HG03442 (cell line): ENCODE data around the gene SPATA31D4.

ENCODE experiments used
- ATAC-seq: cut with Tn5 transposase; IDR thresholded peaks from one replicate; pipeline ENCODE4 v1.9.1; 2021; ENCODE audit warnings: mild to moderate bottlenecking, moderate library complexity; ENCODE audit not compliant: unreplicated experiment

SPATA31D4 gene

DNA sequence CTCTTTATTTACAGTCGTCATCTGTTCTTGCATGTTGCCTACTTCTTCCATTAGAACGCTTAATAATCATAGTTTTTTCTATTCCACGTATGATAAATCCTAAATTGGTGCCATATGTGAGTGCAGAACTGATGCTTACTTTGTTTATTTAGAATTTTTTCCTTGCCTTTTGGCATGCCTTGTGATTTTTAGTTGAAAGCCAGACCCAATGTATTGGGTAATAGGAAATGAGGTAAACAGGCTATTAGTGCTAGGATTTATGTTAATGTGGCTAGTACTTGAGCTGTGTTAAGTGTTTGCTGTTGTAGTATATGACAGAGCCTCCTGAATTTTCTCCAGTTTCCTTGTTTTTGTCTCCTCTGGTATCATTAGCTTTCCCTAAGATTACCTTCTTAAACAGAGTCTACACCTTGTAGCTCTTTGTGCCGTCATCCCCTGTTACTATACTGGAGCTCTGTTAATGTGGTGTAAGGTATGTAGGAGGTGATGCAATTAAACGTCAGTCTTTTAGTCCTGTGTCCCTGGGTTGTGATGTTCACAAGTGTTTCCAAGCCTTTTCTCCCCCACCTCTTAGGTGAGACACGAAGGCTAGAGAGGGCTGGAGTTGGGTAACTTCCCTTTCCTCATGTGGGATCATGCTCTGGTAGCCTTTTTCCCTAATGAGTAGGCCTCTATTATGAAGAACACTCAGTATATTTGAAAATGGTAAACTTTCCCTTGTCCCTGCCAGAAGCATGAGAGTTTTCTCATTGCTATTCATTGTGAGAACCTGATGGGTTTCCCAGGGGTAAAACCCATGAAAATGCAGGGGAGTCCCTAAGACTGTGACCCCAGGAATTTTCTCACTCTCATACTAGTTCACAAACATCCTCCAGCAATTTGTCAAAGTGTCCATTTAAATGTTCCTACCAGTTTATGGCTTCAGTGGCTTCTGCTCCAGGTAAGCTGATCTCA is 36.3 kb downstream of the SPATA31D4 start:
- ATAC-seq, result no peak

DNA sequence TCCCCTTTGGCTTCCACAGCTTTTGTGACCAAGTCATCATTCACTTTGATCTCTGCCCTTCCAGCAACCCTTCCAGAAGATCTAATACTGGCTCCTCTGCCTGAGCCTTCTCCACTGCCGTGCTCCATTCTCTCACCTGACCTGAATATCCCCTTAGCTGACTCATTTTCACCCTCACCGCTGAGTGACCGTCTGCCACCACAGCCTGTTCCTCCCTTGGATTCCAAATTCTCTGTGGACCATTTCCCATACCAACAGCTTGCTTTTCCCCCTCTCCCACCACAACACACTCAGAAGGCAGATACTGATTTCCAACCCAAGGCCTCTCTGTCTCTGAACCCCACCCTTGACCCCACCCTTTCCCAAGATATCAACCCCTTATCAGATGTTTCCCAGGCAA is 39.8 kb downstream of the SPATA31D4 start:
- ATAC-seq, result no peak

- ATAC-seq, result no peak
Observed at GRCh38 chr9:81969971-81970370, 41.7 kb downstream of the SPATA31D4 start.

- no peak for ATAC-seq
Observed at GRCh38 chr9:81971727-81972126, 43.5 kb downstream of the SPATA31D4 start.

GRCh38 chr9:81974764-81975163 is 46.5 kb downstream of the SPATA31D4 start:
- ATAC-seq, result no peak

DNA sequence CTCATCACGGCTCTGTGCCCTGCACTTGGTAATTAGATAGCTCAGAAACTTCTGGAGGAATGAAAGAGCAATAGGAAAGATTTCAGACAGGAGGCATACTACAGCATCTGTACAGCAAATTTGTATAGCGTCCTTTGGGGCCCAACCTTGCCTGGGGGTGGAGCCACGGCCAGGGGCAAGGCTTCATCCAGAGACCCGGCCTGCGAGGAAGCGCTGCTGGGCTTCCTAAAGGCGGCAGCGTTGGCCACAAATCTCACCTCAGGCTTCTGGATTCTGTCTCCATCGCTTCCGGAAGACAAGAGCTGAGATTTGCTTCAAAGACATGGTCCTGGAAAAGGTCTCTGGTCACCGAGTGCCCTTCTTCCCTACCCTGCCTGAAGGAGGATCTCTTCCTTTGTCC is 48.1 kb downstream of the SPATA31D4 start:
- no peak for ATAC-seq

DNA sequence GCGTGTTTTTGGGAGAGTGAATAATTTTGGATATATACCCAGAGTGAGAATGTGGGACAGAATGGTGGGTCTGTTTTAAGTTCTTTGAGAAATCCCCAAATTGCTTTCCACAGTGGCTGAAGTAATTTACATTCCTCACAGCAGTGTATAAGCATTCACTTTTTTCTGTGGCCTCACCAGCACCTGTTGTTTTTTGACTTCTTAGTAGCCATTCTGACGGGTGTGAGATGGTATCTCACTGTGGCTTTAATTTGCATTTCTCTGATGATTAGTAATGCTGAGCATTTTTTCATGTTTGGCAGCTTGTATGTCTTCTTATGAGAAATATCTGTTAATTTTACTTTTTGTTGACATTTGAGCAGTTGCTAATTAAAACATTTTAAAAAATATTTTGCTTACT is 51.0 kb downstream of the SPATA31D4 start:
- peak; percentile 91 for ATAC-seq

DNA sequence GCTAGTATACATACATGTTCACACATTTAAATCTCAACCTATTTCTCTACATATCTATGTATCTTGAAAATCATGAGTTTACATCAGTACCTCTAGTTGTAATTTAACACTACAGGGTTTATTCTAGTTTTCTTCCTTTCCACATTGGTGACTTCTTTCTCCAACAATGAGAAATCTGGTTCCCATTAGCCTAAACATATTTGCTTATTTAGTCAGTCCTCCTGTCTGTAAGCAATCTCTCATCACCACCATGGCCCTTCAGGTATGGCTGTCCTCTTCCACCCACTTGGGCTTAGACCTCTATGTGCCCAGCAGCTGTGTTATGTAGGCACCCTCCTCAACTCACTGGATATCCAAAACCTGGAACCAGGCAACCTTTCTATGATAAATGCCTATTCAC is 52.3 kb downstream of the SPATA31D4 start:
- ATAC-seq, result no peak

- no peak for ATAC-seq
Observed at GRCh38 chr9:81981883-81982282, 53.7 kb downstream of the SPATA31D4 start.
